ENCODE measurements around the gene COG4.
"Not testable (repeated sequence)": the region's sequence is repeated elsewhere in the genome, so short reads cannot be mapped to it uniquely, and the experiment has no call there.

The COG4 gene

DNA sequence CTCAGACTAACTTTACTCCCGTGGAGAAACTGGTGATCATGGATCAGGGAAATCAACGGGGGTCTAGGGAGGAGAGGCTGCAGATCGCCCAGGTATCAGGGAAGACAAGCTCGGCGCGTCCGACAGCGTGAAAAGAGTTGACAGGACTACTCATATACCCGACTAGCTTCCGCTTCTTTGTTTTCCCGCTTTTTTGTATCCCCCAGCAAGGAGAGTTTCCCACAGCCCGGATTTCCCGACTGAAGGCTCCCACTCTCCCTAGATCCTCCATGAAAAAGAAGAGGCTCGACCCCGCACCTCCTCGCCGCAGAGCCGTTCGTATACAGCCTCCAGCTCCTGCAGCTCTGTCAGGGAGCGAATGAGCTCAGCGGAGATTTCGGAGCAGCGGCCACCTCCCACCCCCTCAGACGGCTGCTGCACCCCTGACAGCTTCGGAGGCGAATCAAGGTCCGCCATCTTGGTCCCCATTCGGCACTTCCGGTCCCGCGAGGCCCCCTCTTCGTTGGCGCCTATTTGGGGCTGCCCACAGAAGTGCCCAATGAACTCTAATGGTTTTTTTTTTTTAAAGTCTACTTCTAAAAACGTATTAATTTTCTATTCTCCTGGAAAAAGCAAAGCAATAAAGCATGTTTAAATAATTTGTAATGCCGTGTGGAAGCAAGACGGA is at the start of gene COG4:
COG4 (minus strand) TSS at position 479 of the 667 bp plus-strand sequence; CDS start at position 468, 11 bp downstream.
- DNase-seq (ENCODE audit: low read depth in 2 of 2) = peak; percentile 58 to 64

DNA sequence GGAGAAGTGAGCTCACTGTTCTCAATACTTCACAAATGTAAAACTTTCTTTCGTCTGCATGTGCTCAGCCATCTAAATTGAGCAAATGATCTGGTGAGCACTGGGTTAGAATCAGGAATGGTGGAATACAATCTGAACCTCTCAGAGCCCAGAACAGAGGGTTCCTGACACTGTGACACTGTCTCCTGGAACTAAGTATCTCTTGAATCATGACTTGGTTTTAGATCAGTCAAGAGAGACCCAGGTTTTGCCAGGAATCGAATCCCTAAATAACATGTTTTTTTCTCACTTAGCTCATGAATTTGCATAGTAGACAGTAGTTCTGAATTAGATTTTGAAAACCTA is 49.5 kb upstream of the COG4 start:
- DNase-seq (ENCODE audit: low read depth in 2 of 2) = no peak

DNA sequence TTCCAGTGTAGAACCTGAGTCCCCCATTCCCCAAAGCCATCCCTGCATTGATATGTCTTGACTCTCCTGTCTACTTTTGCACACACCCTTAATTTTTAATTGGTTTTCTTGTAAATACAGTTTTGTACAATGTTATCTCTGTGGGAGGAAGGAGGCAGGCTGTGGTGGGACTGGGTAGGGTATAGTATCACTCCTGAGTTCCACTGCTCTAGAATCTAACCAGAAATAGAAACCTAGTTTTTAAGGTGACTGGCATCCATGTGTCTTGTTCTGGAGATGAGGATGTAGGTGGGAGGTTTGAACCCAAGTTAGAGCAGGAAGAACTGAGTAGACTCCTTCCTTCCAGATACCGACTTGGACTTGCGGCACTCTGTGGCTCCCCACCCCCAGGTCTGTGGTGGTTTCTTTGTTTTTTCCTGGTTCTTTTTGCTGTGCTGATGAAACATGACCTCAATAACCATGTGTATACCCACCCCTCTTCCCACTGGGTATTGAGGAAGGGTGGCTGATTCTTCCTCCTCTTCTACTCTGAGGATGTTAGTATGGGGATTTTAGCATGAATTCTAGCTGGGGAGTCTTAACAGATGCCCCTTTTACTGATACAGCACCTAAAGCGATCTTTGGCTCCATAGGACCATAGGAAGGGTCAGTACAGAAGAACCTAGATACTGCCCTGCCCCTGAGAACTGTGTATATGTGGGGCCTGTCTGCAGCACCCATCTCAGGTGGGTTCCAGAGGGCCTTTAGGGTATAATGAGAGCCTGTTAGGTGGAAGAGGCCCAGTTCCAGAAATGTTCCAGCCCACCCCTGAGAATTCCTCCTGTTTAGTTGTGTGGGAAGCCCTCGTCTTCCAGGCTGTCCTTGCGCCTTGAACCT is 48.9 kb upstream of the COG4 start:
- no peak for DNase-seq (ENCODE audit: low read depth in 2 of 2)

DNA sequence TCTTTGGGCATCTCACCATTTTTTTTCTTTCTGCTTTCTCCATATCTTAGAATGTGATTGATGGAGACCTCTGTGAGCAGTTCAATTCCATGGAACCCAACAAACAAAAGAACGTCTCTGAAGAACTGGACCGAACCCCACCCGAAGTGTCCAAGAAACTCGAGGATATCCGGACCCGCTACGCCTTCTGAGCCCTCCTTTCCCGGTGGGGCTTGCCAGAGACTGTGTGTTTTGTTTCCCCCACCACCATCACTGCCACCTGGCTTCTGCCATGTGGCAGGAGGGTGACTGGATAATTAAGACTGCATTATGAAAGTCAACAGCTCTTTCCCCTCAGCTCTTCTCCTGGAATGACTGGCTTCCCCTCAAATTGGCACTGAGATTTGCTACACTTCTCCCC is 48.3 kb upstream of the COG4 start:
- no peak for DNase-seq (ENCODE audit: low read depth in 2 of 2)

DNA sequence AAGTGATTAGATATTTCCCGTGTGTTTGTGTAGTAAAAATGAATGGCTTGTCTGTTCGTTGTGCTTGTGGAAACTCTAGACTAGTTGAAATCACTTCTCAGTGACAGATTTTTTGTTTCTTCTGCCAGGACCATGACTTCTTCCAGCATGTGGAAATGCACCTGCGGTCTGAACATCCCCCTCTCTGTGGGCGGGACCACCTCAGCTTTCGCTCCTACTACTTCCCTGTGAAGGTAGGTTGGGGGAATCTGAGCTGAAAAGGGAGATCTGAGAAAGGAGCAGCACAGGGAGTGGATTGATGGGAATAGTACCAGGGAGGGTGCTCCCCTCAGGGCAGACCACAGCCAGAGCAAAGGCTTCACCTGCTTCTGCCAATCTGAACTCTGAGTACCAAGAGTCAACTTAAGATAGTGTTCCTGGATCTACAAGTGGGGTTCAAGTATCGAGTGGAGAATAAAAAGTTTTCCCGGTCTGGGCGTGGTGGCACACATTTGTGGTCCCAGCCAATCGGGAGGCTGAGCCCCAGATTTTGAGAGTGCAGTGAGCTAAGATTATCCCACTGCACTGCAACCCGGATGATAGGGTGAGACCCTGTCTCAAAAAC is 47.7 kb upstream of the COG4 start:
- no peak for DNase-seq (ENCODE audit: low read depth in 2 of 2)

DNA sequence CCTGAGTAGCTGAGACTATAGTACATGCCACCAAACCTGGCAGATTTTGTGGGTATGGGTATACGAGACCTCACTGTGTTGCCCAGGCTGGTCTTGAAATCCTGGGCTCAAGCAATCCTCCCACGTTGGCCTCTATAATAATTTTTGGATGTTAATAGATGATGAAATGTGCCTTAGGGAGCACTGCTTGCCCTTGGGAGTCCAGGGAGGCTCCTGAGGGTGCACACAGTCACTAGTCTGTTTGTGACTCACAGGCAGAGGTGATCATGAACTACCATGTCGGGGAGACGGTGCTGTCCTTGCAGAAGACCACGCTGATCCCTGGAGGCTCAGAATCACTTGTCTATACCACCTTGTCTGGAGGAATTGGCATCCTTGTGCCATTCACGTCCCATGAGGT is 46.4 kb upstream of the COG4 start:
- DNase-seq (ENCODE audit: low read depth in 2 of 2) = no peak

DNA sequence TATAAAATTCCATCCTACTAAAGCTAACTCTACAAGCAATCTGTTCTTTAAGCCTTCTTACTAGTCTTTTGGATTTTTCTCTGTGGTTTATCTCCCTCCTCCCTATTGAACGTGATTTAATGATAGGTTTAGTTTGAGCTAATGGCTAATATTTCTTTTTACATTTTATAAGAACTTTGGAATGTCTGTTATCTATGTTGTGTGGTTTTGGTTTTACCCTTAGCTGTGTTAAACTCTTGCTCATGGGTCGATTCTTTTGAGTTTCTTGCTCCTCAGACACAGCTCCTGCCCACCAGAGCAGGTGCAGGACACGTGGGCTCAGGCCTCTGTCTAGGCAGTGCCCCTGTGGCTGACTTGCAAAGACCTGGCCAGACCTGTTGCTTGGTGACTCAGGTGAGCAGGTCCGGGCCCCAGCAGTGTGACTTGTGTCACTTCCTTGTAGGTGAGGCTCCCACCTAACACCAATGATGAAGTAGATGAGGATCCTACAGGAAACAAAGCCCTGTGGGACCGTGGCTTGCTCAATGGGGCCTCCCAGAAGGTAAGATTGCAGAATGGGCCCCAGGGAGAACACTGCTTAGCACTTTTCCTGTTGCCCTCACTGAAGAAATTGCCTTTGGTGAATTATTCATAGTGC is 45.4 kb upstream of the COG4 start:
- DNase-seq (ENCODE audit: low read depth in 2 of 2) = no peak

DNA sequence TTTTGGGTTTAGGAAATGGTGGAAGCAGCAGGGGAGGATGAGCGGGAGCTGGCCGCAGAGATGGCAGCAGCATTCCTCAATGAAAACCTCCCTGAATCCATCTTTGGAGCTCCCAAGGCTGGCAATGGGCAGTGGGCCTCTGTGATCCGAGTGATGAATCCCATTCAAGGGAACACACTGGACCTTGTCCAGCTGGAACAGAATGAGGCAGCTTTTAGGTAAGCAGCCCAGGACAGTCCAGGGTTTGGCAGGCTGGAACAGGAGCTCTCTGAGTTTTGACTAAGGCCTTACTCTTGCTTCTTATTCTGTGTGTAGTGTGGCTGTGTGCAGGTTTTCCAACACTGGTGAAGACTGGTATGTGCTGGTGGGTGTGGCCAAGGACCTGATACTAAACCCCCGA is 41.7 kb upstream of the COG4 start:
- no peak for DNase-seq (ENCODE audit: low read depth in 2 of 2)

DNA sequence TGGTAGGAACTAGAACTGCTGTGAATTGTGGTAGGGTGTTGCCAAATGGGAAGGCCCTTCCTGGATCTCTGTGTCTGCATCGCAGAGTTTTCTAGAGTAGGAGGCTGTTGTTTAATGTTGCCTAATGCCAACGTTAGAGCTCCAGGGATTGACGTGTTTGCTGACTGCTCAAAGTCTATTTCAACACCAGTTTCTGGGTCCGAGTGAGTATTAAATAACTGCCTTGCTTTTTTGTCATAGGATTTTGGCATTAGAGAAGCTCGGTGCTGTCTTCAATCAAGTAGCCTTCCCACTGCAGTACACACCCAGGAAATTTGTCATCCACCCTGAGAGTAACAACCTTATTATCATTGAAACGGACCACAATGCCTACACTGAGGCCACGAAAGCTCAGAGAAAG is 40.3 kb upstream of the COG4 start:
- DNase-seq (ENCODE audit: low read depth in 2 of 2) = no peak

DNA sequence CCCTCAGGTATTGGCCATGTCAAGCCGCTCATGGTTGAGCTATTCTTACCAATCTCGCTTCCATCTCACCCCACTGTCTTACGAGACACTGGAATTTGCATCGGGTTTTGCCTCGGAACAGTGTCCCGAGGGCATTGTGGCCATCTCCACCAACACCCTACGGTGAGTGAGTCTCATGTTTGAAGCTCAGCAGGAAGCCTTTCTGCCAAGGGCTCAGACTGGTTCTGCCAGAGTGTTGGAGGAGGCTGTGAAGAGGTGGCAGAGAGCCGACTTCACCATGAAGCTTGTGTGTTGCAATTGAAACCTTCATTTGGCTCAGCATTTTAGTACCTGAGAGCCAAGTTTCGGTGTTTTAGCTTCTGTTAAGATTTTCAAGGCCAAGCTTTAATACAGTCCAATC is 38.3 kb upstream of the COG4 start:
- no peak for DNase-seq (ENCODE audit: low read depth in 2 of 2)

DNA sequence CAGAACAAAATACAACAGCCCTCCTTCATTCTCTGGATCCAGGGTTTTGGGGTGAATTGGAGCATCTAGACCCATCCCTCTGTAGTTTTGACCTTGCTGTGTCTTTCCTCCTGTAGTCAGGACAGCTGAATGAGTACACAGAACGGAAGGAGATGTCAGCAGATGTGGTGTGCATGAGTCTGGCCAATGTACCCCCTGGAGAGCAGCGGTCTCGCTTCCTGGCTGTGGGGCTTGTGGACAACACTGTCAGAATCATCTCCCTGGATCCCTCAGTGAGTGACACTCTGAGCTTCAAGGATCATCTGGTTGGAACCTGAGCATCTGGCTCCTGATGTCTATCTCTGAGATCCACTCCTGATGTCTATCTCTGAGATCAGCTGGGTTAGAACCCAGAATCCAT is 32.7 kb upstream of the COG4 start:
- DNase-seq (ENCODE audit: low read depth in 2 of 2) = no peak

DNA sequence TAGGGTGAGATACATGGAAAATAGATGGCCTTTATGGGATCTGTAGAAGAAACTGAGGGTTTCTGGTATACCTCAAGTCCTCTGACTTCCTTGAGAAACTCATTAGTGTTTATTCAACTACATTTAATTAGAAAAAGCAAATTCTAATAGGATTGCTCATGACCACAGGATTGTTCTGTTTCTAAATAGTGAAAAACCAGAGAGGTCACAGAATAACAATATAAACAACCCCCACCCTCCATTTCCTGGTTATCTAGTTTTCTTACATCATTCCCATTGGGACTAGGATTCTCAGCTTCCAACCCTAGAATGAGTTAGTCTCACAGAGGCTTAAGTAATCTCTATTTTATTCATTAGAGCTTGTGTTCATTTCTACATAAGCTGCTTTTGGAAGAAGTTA is 30.3 kb upstream of the COG4 start:
- peak; percentile 61 to 64 for DNase-seq (ENCODE audit: low read depth in 2 of 2)

DNA sequence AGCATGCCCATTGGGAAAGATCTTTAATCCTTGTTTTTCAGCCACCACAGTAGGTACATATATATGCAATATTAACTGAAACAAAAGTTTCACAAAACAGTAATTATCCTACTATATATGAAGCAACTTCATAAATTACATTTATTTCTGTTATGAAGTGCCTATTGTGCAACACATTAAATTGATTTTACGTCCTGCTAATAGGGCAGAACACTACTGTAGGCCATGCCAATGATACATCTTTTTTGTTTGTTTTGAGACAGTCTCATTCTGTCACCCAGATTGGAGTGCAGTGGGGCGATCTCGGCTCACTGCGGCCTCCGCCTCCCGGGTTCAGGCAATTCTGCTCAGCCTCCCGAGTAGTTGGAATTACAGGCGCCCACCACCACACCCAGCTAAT is 29.3 kb upstream of the COG4 start:
- DNase-seq (ENCODE audit: low read depth in 2 of 2) = no peak

DNA sequence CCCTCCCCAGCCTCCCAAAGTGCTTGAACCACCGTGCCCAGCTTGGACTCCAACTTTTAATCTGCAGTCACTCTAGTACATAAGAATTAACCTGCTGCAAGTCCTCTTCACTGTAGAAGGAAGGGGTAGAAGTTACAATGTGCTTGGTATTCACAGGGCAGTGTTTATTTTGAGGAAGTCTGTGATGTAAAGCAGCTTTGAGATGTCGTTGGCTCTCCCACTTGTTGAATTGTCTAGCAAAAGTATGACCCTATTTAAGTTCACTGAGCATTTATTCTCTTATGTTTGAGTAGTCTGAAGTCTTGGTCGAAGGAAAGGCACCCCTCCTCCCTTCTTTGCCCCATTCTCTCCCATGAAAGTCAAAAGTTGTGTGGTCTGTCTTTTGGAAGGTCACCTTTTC is 28.4 kb upstream of the COG4 start:
- no peak for DNase-seq (ENCODE audit: low read depth in 2 of 2)

DNA sequence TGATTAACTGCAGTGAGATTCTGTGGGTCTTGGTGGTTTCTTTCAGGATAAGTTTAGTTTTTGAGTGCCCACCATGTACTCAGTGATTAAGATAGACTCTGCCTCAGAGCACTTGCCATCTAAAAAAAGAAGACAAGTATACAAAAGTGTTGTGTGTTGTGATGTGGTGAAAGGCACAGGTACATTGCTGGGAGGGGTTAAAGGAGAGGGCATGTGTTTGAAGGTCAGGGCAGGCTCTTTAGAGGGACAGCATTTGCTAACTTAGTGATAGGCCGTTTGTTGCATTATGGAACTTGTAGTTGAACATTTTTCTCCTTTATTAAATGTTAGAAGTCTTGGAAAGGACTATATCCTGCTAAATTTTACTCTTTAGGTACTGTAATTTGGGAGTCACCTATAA is 26.7 kb upstream of the COG4 start:
- DNase-seq (ENCODE audit: low read depth in 2 of 2) = no peak

DNA sequence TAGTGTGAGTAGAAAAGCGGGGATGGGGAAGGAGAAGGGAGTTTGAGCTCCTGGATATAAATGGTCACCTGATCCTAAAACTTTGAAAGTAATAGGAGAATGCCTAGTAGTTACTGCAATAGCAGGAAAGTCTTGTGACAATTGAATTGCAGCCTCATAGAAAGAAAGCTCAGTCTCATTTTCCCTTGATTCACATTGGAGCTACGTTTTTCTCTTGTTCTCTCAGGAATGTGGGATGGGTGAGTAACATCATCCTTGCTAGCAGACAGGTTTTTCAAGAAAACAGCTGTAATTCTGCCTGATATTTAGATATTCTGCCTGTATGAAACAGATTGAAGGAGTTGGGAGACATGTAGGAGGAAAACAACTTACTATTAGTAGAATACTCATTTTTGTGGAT is 25.6 kb upstream of the COG4 start:
- DNase-seq (ENCODE audit: low read depth in 2 of 2) = no peak

DNA sequence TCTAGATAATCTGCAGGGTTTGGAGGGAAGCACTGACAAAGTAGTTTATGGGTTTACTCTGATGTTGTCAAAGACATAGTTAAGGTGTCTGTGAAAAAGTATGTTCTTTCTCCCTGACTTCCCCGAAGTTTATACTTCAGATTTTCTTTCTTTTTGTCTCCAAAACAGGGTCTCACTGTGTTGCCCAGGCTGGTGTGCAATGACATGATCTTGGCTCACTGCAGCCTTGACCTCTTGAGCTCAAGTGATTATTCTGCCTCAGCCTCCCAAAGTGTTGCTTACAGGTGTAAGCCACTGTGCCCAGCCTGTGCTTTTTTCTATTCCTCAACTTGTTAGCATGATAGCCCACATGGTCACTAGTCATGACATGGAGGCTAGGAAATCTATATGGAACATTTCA is 21.2 kb upstream of the COG4 start:
- DNase-seq (ENCODE audit: low read depth in 2 of 2) = no peak

DNA sequence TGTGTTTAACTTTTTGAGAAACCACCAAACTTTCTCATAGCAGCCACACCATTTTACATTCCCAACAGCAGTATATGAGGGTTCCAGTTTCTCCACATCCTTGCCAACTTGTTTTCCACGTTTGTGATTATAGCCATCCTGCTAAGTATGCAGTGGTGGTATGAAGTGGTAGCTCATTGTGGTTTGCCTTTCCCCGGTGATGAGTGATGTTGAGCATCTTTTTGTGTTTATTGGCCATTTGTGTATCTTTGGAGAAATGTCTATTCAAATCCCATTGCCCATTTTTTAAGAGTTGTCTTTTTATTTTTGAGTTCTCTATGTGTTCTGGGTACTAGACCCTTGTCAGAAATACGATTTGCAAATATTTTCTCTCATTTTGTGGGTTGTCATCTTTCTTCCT is 17.6 kb upstream of the COG4 start:
- no peak for DNase-seq (ENCODE audit: low read depth in 2 of 2)

DNA sequence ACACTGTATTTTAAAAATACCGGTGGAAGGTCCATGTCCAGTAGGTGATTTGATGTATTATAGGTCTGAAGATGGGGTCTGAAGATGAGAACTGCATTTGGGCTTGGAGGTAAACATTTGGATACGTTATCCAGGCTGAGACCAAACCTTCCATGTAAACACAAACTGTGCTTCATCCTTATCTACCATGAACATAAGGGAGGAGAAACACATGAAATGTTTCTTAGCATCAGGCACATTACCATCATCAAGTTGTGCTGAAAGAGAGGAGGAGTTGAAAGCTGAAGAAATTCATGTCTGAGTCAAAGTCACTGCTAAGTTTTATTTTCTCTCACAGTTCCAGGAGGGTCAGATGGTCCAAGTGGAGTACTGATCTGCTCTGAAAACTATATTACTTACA is 11.6 kb upstream of the COG4 start:
- DNase-seq (ENCODE audit: low read depth in 2 of 2) = no peak

DNA sequence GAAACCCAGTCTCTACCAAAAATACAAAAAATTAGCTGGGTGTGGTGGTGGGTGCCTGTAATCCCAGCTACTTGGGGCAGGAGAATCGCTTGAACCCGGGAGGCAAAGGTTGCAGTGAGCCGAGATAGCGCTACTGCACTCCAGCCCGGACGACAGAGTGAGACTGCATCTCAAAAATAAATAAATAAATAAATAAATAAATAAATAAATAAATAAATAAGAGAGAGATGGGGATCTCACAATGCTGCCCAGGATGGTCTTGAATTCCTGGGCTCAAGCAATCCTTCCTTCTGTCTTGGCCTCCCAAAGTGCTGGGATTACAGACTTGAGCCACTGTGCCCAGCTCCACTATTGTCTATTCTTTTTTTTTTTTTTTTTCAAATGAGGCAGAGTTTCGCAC is 6.6 kb upstream of the COG4 start:
- DNase-seq (ENCODE audit: low read depth in 2 of 2) = not testable (repeated sequence)

DNA sequence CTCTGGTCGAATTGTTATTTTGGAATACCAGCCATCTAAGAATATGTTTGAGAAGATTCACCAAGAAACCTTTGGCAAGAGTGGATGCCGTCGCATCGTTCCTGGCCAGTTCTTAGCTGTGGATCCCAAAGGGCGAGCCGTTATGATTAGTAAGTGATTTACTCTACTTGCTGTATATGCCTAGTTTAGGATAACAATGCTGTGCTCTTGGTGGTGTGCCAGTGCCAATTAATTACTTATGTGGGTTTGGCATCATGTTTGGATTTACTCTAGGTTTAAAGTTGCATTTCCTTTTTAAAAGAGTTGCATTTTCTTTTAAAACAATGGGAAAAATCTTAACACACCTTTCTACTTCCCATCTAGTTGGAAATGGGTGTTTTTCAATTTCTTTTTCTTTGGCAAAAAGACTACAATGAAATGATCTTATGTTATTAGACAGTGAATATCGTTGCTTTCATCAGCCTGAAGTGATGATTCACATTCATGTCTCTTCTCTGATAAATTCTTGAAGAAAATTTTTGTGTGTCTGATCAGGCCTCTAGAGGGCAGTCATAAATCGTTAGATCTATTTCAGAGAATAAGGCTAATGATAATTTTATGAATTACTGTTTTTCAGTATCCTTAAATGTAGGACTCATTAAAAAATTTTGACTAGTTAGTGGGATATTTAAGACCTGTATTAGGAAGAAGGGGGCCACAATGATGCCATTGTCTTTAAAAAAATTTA is 5.9 kb upstream of the COG4 start:
- peak in 1 of 2 experiments; percentile 37 for DNase-seq (ENCODE audit: low read depth in 2 of 2)
